ENCODE results near the gene LRP1B. TPM values are rescaled to one million over a fixed set of nuclear protein-coding genes. Genes with fewer than 3 reads are reported as not detected.
A peak's percentile ranks its signal among the peaks of the same experiment; 100 is the strongest.

LRP1B gene
- total RNA-seq, 8 experiments from 2014 or later, result 0.04 to 31.2 (median 11.5) TPM

- in situ Hi-C loops (cut with MboI; ENCODE audit: low pct_unique_long_range_greater_than_20kb in 2 of 9, low sequenced_read_pairs in 9 of 9, unreplicated experiment in 9 of 9), result no loop called here
- Histone ChIP-seq H3K27ac (no peak overlapping the region), H3K4me3 (no peak overlapping the region), H3K4me1 (replicated peaks in 1 of 2) (no peaks in the 10 kb centered on the region)
- no peak for ATAC-seq (replicated peaks in 6 of 8)
Observed at GRCh38 chr2:141515931-141516330, 614.9 kb downstream of the LRP1B start.

- Histone ChIP-seq H3K4me3 (no peak overlapping the region), H3K27ac (no peak overlapping the region), H3K4me1 (replicated peaks in 1 of 2) (no peaks in the 10 kb centered on the region)
- WGBS, 10 experiments, result 31 to 100% (median 71%) methylated on average over 1 to 2 of the region's 2 CpGs; no CpG with 5 or more reads in 1 of the 10 experiments
- in situ Hi-C loops (cut with MboI; ENCODE audit: low pct_unique_long_range_greater_than_20kb in 2 of 9, low sequenced_read_pairs in 9 of 9, unreplicated experiment in 9 of 9), result no loop called here
- no peak for ATAC-seq (replicated peaks in 6 of 8)
Observed at GRCh38 chr2:141513853-141514252, 617.0 kb downstream of the LRP1B start.

- whole genome bisulfite sequencing, 10 experiments, result 5 to 97% (median 66%) methylated on average over 2 to 5 of the region's 5 CpGs; no CpG with 5 or more reads in 1 of the 10 experiments
- Histone ChIP-seq H3K4me1 (replicated peaks in 1 of 2) (no peaks in the 10 kb centered on the region), H3K27ac (no peak overlapping the region), H3K4me3 (no peak overlapping the region)
- no peak for ATAC-seq (replicated peaks in 6 of 8)
- in situ Hi-C loops (cut with MboI; ENCODE audit: low pct_unique_long_range_greater_than_20kb in 2 of 9, low sequenced_read_pairs in 9 of 9, unreplicated experiment in 9 of 9), result no loop called here
Observed at GRCh38 chr2:141508806-141509595, 621.8 kb downstream of the LRP1B start.

GRCh38 chr2:141508086-141508752, 622.6 kb downstream of the LRP1B start:
- no peak overlapping the region for H3K27ac ChIP-seq
- H3K4me1 ChIP-seq (replicated peaks in 1 of 2), result no peaks in the 10 kb centered on the region
- in situ Hi-C loops (cut with MboI; ENCODE audit: low pct_unique_long_range_greater_than_20kb in 2 of 9, low sequenced_read_pairs in 9 of 9, unreplicated experiment in 9 of 9), result no loop called here
- ATAC-seq (replicated peaks in 6 of 8), result no peak
- no peak overlapping the region for H3K4me3 ChIP-seq

GRCh38 chr2:141506135-141506534, 624.7 kb downstream of the LRP1B start:
- no peaks in the 10 kb centered on the region for H3K4me1 ChIP-seq (replicated peaks in 1 of 2)
- no peak overlapping the region for H3K4me3 ChIP-seq
- WGBS, 10 experiments, result 0 to 80% (median 33%) methylated on average over 1 to 2 of the region's 2 CpGs; no CpG with 5 or more reads in 1 of the 10 experiments
- H3K27ac ChIP-seq, result no peak overlapping the region
- ATAC-seq (replicated peaks in 6 of 8), result peak in 1 of 8 experiments; percentile 56
- in situ Hi-C loops (cut with MboI; ENCODE audit: low pct_unique_long_range_greater_than_20kb in 2 of 9, low sequenced_read_pairs in 9 of 9, unreplicated experiment in 9 of 9), result no loop called here

- in situ Hi-C loops (cut with MboI; ENCODE audit: low pct_unique_long_range_greater_than_20kb in 2 of 9, low sequenced_read_pairs in 9 of 9, unreplicated experiment in 9 of 9), result no loop called here
- no peak overlapping the region for H3K27ac ChIP-seq
- WGBS, 10 experiments, result 17 to 100% (median 60%) methylated on average over 1 of the region's 1 CpG; no CpG with 5 or more reads in 3 of the 10 experiments
- no peak overlapping the region for H3K4me3 ChIP-seq
- no peaks in the 10 kb centered on the region for H3K4me1 ChIP-seq (replicated peaks in 1 of 2)
- peak in 2 of 8 experiments; percentile 41 to 42 for ATAC-seq (replicated peaks in 6 of 8)
Observed at GRCh38 chr2:141501752-141502151, 629.1 kb downstream of the LRP1B start.

GRCh38 chr2:141499123-141499522, 631.7 kb downstream of the LRP1B start:
- peaks cover 0 to 6% of the 10 kb centered on the region in 2 donors for H3K4me1 ChIP-seq (replicated peaks in 1 of 2)
- WGBS, 10 experiments, result 73 to 100% (median 93%) methylated on average over 3 to 6 of the region's 6 CpGs; no CpG with 5 or more reads in 1 of the 10 experiments
- in situ Hi-C loops (cut with MboI; ENCODE audit: low pct_unique_long_range_greater_than_20kb in 2 of 9, low sequenced_read_pairs in 9 of 9, unreplicated experiment in 9 of 9), result no loop called here
- ATAC-seq (replicated peaks in 6 of 8), result no peak
- H3K4me3 ChIP-seq, result no peak overlapping the region
- H3K27ac ChIP-seq, result no peak overlapping the region

GRCh38 chr2:141498561-141498960, 632.3 kb downstream of the LRP1B start:
- Histone ChIP-seq H3K4me3 (no peak overlapping the region), H3K4me1 (replicated peaks in 1 of 2) (peaks cover 0 to 6% of the 10 kb centered on the region in 2 donors), H3K27ac (no peak overlapping the region)
- in situ Hi-C loops (cut with MboI; ENCODE audit: low pct_unique_long_range_greater_than_20kb in 2 of 9, low sequenced_read_pairs in 9 of 9, unreplicated experiment in 9 of 9), result no loop called here
- ATAC-seq (replicated peaks in 6 of 8), result no peak
- 67 to 100% (median 100%) methylated on average over 1 of the region's 1 CpG; no CpG with 5 or more reads in 5 of the 10 experiments for WGBS, 10 experiments

- Histone ChIP-seq H3K4me3 (no peak overlapping the region), H3K4me1 (replicated peaks in 1 of 2) (peaks cover 0 to 6% of the 10 kb centered on the region in 2 donors), H3K27ac (no peak overlapping the region)
- whole genome bisulfite sequencing, 10 experiments, result 28 to 100% (median 86%) methylated on average over 2 to 4 of the region's 4 CpGs
- no peak for ATAC-seq (replicated peaks in 6 of 8)
- in situ Hi-C loops (cut with MboI; ENCODE audit: low pct_unique_long_range_greater_than_20kb in 2 of 9, low sequenced_read_pairs in 9 of 9, unreplicated experiment in 9 of 9), result no loop called here
Observed at GRCh38 chr2:141497272-141497671, 633.5 kb downstream of the LRP1B start.

GRCh38 chr2:141496810-141497209, 634.0 kb downstream of the LRP1B start:
- in situ Hi-C loops (cut with MboI; ENCODE audit: low pct_unique_long_range_greater_than_20kb in 2 of 9, low sequenced_read_pairs in 9 of 9, unreplicated experiment in 9 of 9), result no loop called here
- H3K27ac ChIP-seq, result no peak overlapping the region
- ATAC-seq (replicated peaks in 6 of 8), result no peak
- H3K4me1 ChIP-seq (replicated peaks in 1 of 2), result peaks cover 0 to 6% of the 10 kb centered on the region in 2 donors
- WGBS, 10 experiments, result 37 to 100% (median 82%) methylated on average over 1 to 2 of the region's 2 CpGs
- H3K4me3 ChIP-seq, result no peak overlapping the region

GRCh38 chr2:141493936-141494335, 636.9 kb downstream of the LRP1B start:
- in situ Hi-C loops (cut with MboI; ENCODE audit: low pct_unique_long_range_greater_than_20kb in 2 of 9, low sequenced_read_pairs in 9 of 9, unreplicated experiment in 9 of 9), result no loop called here
- WGBS, 10 experiments, result 17 to 100% (median 51%) methylated on average over 1 of the region's 1 CpG; no CpG with 5 or more reads in 2 of the 10 experiments
- Histone ChIP-seq H3K27ac (no peak overlapping the region), H3K4me3 (no peak overlapping the region), H3K4me1 (replicated peaks in 1 of 2) (peaks cover 0 to 16% of the 10 kb centered on the region in 2 donors)
- no peak for ATAC-seq (replicated peaks in 6 of 8)

GRCh38 chr2:141492816-141493215, 638.0 kb downstream of the LRP1B start:
- Histone ChIP-seq H3K27ac (no peak overlapping the region), H3K4me3 (no peak overlapping the region), H3K4me1 (replicated peaks in 1 of 2) (peaks cover 0 to 16% of the 10 kb centered on the region in 2 donors)
- WGBS, 10 experiments, result 20 to 96% (median 79%) methylated on average over 1 to 3 of the region's 3 CpGs
- in situ Hi-C loops (cut with MboI; ENCODE audit: low pct_unique_long_range_greater_than_20kb in 2 of 9, low sequenced_read_pairs in 9 of 9, unreplicated experiment in 9 of 9), result no loop called here
- no peak for ATAC-seq (replicated peaks in 6 of 8)

- H3K4me1 ChIP-seq (replicated peaks in 1 of 2), result peaks cover 0 to 16% of the 10 kb centered on the region in 2 donors
- no peak overlapping the region for H3K4me3 ChIP-seq
- in situ Hi-C loops (cut with MboI; ENCODE audit: low pct_unique_long_range_greater_than_20kb in 2 of 9, low sequenced_read_pairs in 9 of 9, unreplicated experiment in 9 of 9), result no loop called here
- ATAC-seq (replicated peaks in 6 of 8), result no peak
- 0 to 87% (median 59%) methylated on average over 1 of the region's 1 CpG; no CpG with 5 or more reads in 2 of the 10 experiments for WGBS, 10 experiments
- H3K27ac ChIP-seq, result no peak overlapping the region
Observed at GRCh38 chr2:141490886-141491285, 639.9 kb downstream of the LRP1B start.
